Measurements from ENCODE around the gene NKD1.

NKD1 gene

DNA sequence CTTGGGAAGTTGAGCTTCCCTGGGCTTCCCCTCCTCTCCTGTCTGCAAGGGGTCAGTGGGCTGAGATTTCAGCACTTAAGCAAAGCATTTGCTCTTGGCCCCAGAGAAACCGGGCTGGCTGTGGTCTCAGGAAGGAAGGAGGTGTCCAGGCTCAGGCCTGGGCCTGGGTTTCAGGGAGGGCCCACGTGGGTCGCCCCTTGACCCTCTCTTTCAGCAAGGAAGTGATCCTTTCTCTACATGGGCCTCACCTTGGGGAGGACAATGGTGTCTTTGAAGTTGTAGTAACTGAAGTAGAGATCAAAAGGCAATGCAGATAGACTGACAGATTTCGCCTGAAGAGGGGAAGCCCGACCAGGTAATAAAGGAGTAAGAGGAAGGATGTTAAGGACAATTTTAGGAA is 147.9 kb downstream of the NKD1 start:
- DNase-seq (ENCODE audit: low read depth): no peak

DNA sequence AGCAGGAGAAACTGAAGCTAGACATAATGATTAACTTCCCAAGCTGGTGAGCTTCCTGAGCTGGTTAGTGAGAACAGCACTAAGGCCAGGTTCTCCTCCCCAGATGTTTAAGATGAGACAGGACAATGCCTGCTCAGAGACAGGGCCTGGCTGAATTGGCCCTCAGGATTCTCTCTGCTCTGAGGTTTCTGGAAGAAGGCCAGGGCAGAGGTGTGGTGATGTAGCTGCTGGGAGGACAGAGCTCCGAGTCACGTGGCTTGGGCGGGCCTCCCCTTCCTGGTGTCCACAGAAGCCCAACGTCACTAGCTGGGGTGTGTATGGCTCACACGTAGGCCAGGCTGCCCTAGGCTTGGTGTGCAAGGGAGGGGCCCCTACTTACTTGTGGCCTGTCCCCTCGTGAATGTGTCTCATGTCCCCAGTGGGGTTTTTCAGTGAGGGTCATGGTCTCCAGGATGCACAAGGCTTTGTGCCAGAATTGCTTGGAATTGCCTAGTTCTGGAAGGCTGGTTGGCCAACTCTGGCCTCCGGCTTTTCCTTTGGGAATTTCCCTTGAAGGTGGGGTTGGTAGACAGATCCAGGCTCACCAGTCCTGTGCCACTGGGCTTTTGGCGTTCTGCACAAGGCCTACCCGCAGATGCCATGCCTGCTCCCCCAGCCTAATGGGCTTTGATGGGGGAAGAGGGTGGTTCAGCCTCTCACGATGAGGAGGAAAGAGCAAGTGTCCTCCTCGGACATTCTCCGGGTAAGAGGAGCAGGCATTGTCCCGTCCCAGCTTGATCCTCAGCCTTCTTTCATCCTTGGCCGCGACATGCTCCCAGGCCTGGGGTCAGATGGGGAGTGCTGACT is 148.6 kb downstream of the NKD1 start:
- DNase-seq (ENCODE audit: low read depth): peak; percentile 21

DNA sequence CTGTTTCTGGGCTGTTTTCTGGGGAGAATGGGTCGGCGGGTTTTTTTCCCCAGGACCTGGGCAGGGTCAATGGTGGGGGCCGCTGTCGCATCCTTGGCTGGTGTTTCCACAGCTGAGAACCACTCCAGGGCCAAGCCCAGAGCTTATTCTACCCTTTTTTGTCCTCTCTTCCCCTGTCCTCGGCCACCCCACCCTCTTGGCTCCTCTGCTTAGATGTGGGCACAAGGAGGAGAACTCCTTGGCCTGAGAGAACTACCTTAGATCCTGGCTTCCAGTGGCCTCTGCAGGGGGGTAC is 149.2 kb downstream of the NKD1 start:
- DNase-seq (ENCODE audit: low read depth): no peak

DNA sequence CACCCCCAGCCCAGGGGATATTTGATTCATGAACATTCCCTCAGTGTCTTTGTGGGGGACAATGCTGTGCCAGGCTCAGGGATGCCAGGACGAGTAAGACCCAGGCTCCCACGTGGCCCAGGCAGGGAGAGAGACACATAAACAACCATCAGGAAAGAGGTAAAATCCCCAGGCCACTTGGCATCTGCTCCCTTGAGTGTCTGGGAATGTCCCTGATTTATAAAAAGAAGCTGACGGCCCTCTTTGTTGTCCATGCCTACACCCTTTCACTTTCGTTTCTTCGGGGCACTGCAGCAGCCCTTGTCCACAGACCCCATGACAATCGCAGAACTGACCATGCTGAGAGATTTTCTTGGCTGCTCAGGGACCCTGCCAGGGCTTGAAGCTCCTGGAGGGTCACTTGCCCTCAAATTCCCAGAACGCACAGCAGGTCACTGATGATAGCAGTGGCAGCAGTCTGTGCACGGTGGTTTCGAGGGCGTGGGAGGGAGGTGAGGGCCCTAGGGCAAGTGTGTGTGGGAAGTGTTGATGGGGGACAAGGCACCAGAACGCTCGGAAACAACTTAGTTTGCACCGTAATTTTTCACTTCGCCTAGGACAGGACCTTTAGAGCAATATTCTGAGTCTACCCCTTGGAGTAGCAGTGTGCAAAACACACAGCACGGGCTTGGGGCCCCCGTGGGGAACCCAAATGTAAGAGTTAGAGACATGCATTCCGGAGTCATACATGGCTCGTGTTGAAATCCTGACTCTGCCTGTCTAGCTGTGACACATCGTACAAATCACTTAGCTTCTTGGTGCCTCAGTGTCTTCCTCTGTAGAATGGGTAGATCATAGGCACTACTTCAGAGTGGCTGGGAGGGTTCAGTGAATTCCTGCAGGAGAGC is 149.9 kb downstream of the NKD1 start:
- DNase-seq (ENCODE audit: low read depth): no peak

Data from amniotic epithelial cell (primary cell).